Hematopoietic multipotent progenitor cell treated with erythropoietin and hydrocortisone succinate and interleukin-3 and kit ligand, for 6 days (in vitro differentiated cells): ENCODE measurements around the gene STIP1.

Experiments used
- DNase-seq: peaks from one replicate; pipeline ENCODE4 v3.0.0-alpha.2; 2015

Gene STIP1

DNA sequence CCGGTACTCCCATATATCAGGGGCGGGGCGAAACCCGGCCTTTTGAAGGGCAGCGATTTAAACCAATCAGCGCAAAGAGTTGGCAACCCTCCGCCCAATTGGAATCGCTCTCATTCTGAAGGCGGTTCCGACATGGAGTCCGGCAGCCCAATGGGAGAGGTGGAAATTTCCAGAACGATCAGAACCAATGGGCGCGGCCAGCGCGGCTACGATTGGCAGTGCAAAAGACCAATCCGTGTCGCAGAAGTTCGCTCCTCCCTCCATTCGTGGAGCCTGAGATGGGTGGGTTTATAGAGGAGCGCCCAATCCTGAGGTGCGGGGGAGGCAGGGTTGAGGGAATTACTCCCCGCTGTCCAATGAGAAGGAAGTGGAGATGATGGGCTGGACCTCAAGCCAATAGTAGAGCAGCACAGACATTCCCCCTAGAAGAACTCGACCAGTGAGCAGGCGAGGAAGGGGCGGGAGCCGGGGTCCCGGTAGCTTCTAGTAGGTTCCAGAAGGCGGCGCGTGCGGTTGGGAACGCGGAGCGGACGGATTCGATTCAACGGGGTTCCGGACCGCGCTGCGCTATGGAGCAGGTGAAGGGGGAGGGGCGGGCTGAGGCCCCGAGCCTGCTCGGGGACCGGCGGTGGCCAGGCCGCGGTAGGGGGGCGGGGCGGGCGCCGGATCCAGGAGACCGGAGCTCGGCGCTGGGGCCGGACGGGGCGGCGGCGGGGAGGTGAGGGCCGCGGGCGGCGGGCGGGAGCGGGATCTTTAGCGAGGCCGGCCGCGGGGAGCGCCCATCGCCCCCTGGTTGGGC lies at the start of gene STIP1:
Gene STIP1 (plus strand): TSS at position 479 of the 799 bp plus-strand sequence. CDS start 91 bp downstream, at position 570.
- peak; percentile 100 for DNase-seq

DNA sequence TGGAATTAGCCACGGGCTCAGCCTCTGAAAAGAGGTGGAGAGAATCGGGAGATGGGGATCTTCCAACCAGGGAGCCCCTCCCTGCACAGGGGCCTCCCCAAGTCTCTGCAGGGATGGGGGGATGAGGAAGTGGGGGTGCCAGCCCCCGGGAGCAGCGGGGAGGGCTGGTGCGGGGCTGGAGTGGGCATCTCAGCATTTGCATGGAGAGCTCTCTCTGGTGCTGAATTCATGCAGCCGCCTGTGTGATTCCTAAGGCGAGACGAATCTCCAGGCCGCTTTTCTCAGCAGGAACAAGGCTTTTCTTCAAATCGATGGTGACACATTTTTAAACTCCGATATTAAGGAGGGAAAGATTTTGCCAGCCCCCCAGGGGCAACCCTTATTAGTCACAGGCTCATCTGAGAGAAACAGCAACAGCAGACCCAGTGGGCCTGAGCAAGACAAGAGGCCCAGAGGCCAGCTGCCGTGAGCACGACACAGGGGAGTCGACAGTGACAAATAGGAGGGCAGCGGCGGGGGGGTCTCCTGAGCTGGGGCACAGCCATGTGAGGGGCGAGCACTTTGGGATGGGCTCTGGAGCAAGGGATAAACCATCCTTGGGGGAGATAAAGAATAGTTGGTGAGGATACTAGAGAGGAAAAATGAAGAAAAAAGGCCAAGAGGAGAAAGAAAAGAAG lies 49.1 kb upstream of the STIP1 start:
- no peak for DNase-seq

GRCh38 chr11:64138398-64138797 lies 47.6 kb upstream of the STIP1 start:
- DNase-seq: no peak

- DNase-seq: no peak
Observed at GRCh38 chr11:64139049-64139448, 46.9 kb upstream of the STIP1 start.

GRCh38 chr11:64140082-64140481 lies 45.9 kb upstream of the STIP1 start:
- DNase-seq: no peak

GRCh38 chr11:64141081-64141783 lies 44.7 kb upstream of the STIP1 start:
- no peak for DNase-seq

DNA sequence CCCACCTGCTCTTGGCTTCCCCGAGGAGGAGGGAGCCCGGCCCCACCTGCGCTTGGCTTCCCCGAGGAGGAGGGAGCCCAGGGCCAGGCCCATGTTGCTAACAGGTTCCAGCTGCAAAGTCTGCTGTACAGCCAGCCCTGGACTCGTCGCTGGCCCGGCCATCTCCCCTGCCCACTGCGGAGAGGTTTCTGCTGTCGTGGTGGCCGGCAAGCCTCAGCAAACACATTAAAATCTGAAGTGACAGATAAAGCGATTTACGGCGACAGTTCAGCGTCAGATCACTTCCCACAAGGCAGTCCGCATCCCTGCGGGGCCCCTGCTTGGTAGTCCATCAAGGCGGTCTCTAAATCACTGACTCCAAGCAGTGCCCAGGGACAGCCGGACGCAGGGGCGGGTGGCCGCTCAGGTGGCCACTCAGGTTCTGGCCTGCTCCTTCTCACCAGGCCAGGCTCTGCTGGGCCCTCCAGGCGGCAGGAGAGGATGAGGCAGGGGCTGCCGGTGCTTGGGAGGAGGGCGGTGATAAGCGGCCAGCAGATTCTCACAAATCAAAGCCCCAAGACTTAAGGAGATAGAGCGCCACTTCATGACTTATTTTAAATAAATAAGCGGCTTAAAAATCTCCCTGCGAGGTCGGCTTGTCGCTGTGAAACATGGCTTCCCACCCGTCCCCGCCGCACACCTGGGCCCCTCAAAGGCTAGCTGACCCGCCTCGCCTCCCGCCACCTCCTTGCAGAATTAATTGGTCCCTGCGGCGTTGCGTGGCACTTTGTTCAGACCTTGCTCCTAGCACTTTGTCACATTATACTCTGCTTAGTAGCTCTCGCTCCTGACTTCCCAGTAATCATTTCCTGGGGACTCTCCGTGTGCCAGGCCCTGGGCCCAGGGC lies 41.1 kb upstream of the STIP1 start:
- no peak for DNase-seq

DNA sequence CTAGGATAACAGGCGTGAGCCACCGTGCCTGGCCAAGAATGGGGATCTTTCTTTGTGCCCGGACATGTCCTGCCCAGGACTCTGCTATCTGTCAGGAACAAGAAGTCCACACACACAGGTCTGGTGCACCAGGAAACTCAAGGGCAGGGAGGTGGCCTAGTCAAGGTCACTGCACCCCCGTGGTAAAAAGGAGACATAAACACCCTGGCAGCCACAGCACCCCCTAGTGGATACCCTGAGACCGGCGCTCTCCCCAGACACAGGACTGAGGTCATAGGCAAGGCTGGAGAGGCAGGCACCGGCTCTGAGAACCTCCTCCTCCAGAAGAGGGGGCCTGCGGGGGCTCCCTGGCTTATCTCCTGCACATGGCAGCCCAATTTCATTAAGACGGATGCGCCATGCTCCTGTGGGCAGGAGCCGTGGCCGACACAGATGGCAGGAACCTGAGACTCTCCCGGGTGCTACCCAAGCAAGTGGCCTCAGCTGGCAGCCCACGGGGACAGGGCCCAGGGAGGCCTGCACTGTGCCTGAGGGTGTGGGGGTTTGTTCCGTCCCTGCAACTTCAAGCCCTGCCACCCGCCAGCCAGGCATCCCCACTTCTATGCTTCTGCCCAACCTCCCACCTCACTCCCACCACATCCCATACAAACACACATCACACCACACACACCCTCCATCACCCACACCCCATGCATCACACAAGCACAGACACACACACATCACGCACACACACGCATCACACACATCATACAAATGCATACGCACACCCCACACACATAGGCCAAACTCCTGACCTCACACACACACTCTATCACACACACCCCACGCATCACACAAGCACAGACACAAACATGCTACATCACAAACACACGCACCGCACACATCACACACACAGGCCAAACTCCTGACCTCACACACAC lies 39.7 kb upstream of the STIP1 start:
- peak; percentile 89 for DNase-seq

- peak; percentile 83 for DNase-seq
Observed at GRCh38 chr11:64148226-64148916, 37.6 kb upstream of the STIP1 start.

GRCh38 chr11:64148917-64149617 lies 36.9 kb upstream of the STIP1 start:
- no peak for DNase-seq

DNA sequence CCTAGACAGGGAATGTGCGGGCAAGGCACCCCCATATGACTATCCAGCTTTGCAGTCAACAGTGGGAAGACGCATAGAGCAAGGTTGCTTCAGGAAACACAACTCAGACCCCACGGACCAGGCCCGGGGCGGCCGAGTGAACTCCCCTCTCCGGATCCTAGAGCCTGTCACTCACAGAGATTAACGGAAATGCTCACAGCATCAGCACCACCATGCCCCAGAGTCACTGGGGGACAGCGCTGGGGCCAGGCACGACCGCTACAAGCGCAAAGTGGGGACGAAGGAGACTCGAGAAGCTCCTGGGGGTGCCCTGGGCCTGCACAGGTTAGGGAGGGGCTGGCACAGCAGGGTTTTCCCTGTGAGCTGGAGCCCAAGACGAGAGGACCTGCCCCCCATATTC lies 35.9 kb upstream of the STIP1 start:
- no peak for DNase-seq

GRCh38 chr11:64150481-64151239 lies 35.3 kb upstream of the STIP1 start:
- DNase-seq: no peak

GRCh38 chr11:64151337-64151736 lies 34.6 kb upstream of the STIP1 start:
- DNase-seq: no peak

DNA sequence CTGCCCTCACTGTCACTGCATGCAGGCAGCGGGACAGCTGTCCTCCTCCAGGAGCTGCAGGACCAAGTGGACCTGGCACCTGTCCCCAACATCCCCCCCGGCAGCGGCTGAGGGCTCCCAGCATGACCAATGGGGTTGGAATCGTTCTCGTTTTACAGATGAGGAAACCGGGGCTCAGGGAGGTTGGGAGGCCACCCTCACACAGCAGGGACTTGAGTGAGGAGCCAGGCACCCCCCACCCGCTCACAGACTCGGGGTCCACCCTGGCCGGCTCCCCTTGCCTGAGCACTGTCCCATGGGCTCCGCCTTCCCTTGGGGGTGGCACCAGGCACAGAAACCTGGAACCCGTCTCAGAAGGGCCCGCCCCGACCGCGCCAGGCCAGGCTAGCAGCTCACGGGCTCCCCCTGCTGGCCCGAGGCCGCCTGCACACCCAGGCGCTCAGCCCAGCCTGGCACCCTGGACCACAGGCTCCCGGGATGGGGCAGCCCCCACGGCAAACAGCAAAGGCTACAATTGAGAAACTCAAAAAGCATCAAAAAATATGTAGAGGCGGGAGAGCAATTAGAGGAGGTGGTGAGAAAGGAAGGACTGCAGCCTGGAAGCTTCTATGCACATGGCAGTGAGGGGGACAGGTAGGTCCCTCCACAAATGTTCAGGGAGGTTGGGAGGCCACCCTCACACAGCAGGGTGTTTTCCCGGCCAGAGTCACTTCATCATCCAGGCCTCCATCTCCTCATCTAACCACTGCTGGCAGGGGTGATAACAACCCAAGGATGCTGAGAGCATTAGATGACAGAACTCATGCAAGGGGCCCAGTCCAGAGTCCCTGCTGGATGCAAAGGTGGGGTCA lies 32.9 kb upstream of the STIP1 start:
- DNase-seq: peak; percentile 74

GRCh38 chr11:64153812-64154211 lies 32.2 kb upstream of the STIP1 start:
- DNase-seq: no peak

- no peak for DNase-seq
Observed at GRCh38 chr11:64156235-64157011, 29.5 kb upstream of the STIP1 start.

DNA sequence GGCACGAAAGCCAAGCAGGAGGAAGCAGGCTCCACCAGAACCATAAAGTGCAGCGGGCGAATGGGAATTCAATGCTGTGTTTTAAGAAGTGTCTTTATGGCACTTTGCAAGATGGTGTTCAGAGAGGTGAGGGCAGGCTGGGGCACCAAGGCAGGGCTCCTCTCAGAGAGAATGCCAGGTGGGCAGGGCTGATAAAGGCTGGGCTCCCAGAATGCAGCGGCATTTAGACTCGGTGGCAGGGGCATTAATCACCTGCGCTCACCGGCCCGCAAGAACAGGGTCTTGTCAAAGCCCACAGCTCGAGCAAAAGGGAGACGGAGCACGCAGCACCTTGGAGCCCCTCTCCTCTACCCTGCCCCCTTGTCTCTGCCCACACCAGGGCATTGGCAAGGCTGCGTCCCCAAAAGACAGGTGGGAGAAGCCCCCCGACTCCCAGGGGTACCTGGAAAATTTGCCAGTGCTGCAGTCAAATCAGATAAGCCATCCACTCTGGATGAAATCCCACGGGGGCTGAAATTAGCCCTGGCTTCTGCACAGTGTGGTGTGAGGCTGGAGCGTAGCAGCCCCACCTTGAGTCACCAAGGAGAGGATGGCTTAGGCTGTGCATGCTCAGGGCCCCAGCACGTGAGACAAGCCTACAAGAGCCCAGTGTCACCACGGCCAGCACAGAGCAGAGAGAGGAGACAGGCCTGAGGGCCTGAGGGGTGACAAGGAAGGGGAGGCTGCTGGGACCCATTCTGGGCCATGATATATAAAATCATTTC lies 28.2 kb upstream of the STIP1 start:
- DNase-seq: peak; percentile 47
